Gastroesophageal sphincter (tissue), 3 donors: ENCODE data around the gene TMEM43.

ENCODE experiments used
- CTCF ChIP-seq, 4 experiments: fragments of 200-600 bp in 2 of 4; fragments of 450-650 bp in 2 of 4; sonication (generic) in 1 of 4; IDR thresholded peaks; one replicate each; pipeline ENCODE4 v1.5.1; 2017 to 2019; ENCODE audit warnings: antibody characterized with exemption in 4 of 4, mild to moderate bottlenecking in 2 of 4, moderate library complexity in 2 of 4
- EP300 ChIP-seq: sonication (generic); formaldehyde crosslinking; IDR thresholded peaks from one replicate; pipeline ENCODE4 v1.6.1; 2017; ENCODE audit warnings: antibody characterized with exemption, mild to moderate bottlenecking
- POLR2A ChIP-seq, 2 donors: fragments of 450-650 bp; IDR thresholded peaks; one replicate each; pipeline ENCODE4 v1.6.1; 2017; ENCODE audit warnings: antibody characterized with exemption in 2 of 2, mild to moderate bottlenecking in 2 of 2, moderate library complexity in 1 of 2

DNA sequence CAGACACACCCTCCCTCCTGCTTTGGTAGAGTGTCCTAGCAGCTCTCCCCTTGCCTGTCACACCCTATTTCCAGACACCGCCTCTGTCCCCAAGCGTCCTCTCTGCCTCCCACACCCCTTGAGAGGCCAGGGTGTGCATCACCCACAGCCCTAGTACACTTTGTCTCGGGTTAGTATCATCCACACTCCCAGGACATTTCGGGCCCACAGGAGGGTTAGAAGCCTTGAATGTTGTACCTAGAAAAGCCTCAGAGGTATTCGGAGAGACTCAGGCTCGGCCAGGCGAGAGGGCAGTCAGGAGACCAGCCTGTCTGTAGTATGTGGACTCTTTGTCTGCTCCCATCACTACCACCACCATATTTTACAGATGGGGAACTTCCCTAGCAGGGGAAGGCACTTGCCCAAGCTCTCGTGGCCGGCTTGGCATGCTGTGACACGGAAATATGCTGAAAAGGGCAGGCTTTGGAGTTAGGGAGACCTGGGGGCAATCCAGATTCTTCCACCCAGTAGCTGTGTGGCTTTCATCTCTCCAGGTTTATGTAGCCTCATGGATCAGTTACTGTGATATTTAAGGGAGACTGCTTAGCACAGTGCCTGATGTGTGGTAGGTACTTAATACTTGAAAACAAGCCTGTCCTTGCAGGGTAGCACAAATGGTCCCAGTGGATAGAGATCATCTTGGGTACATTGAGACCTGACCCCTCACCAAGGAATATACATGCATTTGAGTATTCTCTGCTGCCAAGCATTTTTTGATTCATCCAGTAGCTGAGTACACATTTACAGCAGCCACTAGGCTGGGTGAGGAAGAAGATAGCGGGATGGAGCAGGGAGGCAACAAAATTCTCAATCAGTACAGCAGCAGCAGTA is 1.4 kb downstream of the TMEM43 start:
- TF ChIP-seq EP300, result no peak
- TF ChIP-seq POLR2A (IDR thresholded peaks at IDR 0.05), result no peak
- no peak for TF ChIP-seq CTCF (IDR thresholded peaks at IDR 0.05)
